NCI-H524 treated with DMSO at 0.1 percent for 48 hours (cell line): Measurements from ENCODE around the gene MESP1.
A peak's percentile ranks its signal among the peaks of the same experiment; 100 is the strongest.

Experiments
- DNase-seq: peaks from one replicate; lab custom pipeline; 2025; lab: John Stamatoyannopoulos, UW

MESP1 gene

GRCh38 chr15:89781055-89781454 lies 30.0 kb upstream of the MESP1 start:
- DNase-seq = no peak

GRCh38 chr15:89780601-89781000 lies 29.6 kb upstream of the MESP1 start:
- DNase-seq = no peak

GRCh38 chr15:89778861-89779260 lies 27.8 kb upstream of the MESP1 start:
- no peak for DNase-seq

GRCh38 chr15:89777782-89778380 lies 26.8 kb upstream of the MESP1 start:
- no peak for DNase-seq

- no peak for DNase-seq
Measured at GRCh38 chr15:89777073-89777751, 26.2 kb upstream of the MESP1 start.

- peak; percentile 14 for DNase-seq
Measured at GRCh38 chr15:89776274-89777072, 25.4 kb upstream of the MESP1 start, which contains the start of gene MESP2. Gene MESP2 (plus strand): TSS chr15:89776332. CDS start chr15:89776358, 26 bp downstream.

- no peak for DNase-seq
Measured at GRCh38 chr15:89775815-89776214, 24.8 kb upstream of the MESP1 start.

GRCh38 chr15:89774492-89774891 lies 23.4 kb upstream of the MESP1 start:
- DNase-seq = no peak

GRCh38 chr15:89772932-89773583 lies 22.0 kb upstream of the MESP1 start:
- no peak for DNase-seq

- no peak for DNase-seq
Measured at GRCh38 chr15:89770041-89770440, 19.0 kb upstream of the MESP1 start.

- no peak for DNase-seq
Measured at GRCh38 chr15:89769366-89769765, 18.3 kb upstream of the MESP1 start.

GRCh38 chr15:89768071-89768500 lies 17.0 kb upstream of the MESP1 start:
- DNase-seq = no peak

- no peak for DNase-seq
Measured at GRCh38 chr15:89767411-89767915, 16.4 kb upstream of the MESP1 start.

- DNase-seq = no peak
Measured at GRCh38 chr15:89766357-89767311, 15.6 kb upstream of the MESP1 start.

- no peak for DNase-seq
Measured at GRCh38 chr15:89765694-89766093, 14.6 kb upstream of the MESP1 start.

GRCh38 chr15:89761929-89762328 lies 10.9 kb upstream of the MESP1 start:
- DNase-seq = no peak

GRCh38 chr15:89761009-89761831 lies 10.2 kb upstream of the MESP1 start:
- DNase-seq = no peak

GRCh38 chr15:89760303-89761008 lies 9.4 kb upstream of the MESP1 start:
- peak; percentile 10 for DNase-seq

GRCh38 chr15:89759835-89760234 lies 8.8 kb upstream of the MESP1 start:
- DNase-seq = no peak

GRCh38 chr15:89758981-89759380 lies 7.9 kb upstream of the MESP1 start:
- DNase-seq = no peak
